ENCODE results near the gene RALY.

DNA sequence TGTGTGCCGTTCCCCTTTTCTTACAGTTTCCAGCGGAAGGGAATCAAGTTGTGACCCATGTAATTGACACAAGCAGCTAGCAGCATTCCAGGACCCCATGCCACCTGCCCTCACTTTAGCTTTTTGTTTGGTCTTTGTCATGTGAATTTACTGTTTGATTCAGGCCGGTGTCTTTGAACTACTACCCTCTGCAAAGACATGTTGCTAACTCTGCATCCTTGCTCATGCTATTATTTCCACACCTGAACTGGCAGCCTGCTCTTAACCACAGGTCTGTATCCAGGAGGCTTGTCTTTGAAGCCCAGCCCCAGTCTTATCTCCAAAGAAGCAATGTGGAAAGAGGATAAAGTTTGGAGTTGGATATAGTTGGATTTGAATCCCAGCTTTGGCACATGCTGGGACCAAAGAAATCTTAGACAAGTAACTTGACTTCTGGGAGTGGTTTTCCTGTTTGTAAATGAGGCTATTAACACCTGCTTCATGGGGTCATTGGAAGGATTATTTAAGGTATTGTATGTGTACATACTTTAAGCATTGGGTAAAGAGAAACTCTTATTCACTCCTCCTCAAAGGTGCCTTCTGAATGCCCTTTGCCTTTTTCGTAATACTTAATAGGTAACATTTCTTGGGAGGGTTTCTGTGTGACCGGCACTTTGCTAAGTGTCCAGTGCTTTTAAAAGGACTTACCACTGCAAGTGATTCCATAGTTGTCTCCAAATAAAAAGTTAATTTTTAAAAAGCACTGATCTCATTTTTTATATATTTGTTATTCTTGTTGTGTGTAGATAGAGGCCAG, 52.4 kb downstream of the RALY start:
- TF ChIP-seq, protein P1, sequence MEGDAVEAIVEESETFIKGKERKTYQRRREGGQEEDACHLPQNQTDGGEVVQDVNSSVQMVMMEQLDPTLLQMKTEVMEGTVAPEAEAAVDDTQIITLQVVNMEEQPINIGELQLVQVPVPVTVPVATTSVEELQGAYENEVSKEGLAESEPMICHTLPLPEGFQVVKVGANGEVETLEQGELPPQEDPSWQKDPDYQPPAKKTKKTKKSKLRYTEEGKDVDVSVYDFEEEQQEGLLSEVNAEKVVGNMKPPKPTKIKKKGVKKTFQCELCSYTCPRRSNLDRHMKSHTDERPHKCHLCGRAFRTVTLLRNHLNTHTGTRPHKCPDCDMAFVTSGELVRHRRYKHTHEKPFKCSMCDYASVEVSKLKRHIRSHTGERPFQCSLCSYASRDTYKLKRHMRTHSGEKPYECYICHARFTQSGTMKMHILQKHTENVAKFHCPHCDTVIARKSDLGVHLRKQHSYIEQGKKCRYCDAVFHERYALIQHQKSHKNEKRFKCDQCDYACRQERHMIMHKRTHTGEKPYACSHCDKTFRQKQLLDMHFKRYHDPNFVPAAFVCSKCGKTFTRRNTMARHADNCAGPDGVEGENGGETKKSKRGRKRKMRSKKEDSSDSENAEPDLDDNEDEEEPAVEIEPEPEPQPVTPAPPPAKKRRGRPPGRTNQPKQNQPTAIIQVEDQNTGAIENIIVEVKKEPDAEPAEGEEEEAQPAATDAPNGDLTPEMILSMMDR (IDR thresholded peaks at IDR 0.05): no peak
- TF ChIP-seq POLR2A (IDR thresholded peaks at IDR 0.05): no peak

Measured in heart left ventricle (tissue), 13 donors.